A673 (cell line): ENCODE measurements around the gene SIMC1. TPM values are rescaled to one million over a fixed set of nuclear protein-coding genes. Genes with fewer than 3 reads are reported as not detected.

ENCODE experiments used
- BruUV-seq: library from RNA; stranded (reverse); fragments of 400-500 nt; replicated peaks from 2 replicates; lab custom pipeline; 2021; lab: Mats Ljungman, UMichigan
- CTCF ChIA-PET: fragments of 300-600 bp; sonication (Branson Sonifier 250); formaldehyde crosslinking; loops from one replicate; lab custom pipeline; 2022; ENCODE audit warnings: antibody characterized with exemption; lab: Charles Lee
- POLR2A ChIA-PET: fragments of 300-600 bp; sonication (Branson Sonifier 250); formaldehyde crosslinking; loops from one replicate; lab custom pipeline; 2022; ENCODE audit warnings: antibody characterized with exemption; ENCODE audit not compliant: low non-redundant PET; lab: Charles Lee
- DNase-seq: peaks from one replicate; pipeline ENCODE4 v3.0.0-alpha.2; 2015; ENCODE audit warnings: low spot score
- H3K27ac ChIP-seq: fragments of 200-600 bp; sonication (generic); 2 replicates; pipeline ENCODE4 v1.5.1; 2016; ENCODE audit warnings: mixed run types, low read depth, mild to moderate bottlenecking, mixed read lengths, antibody characterized with exemption, low read length; ENCODE audit not compliant: poor library complexity, severe bottlenecking
- H3K27me3 ChIP-seq: fragments of 200-600 bp; sonication (generic); replicated peaks from 2 replicates; pipeline ENCODE4 v1.6.1; 2017; ENCODE audit warnings: mixed run types, low read depth, mild to moderate bottlenecking, mixed read lengths, antibody characterized with exemption, low read length; ENCODE audit not compliant: insufficient read depth, poor library complexity
- H3K36me3 ChIP-seq: fragments of 200-600 bp; sonication (generic); 2 replicates; pipeline ENCODE4 v1.6.1; 2016; ENCODE audit warnings: mixed run types, mild to moderate bottlenecking, mixed read lengths, antibody characterized with exemption, low read length; ENCODE audit not compliant: insufficient read depth, poor library complexity, severe bottlenecking
- H3K4me1 ChIP-seq: fragments of 200-600 bp; sonication (generic); 2 replicates; pipeline ENCODE4 v1.6.1; 2017; ENCODE audit warnings: mixed run types, mild to moderate bottlenecking, mixed read lengths, antibody characterized with exemption, low read length; ENCODE audit not compliant: insufficient read depth, poor library complexity, severe bottlenecking
- H3K4me3 ChIP-seq: fragments of 200-600 bp; sonication (generic); 2 replicates; pipeline ENCODE4 v1.5.1; 2016; ENCODE audit warnings: low read depth, mixed run types, mild to moderate bottlenecking, mixed read lengths, low read length; ENCODE audit not compliant: poor library complexity, severe bottlenecking
- H3K9me3 ChIP-seq: fragments of 200-600 bp; sonication (generic); 2 replicates; pipeline ENCODE4 v1.6.1; 2016; ENCODE audit warnings: mixed run types, low read depth, mild to moderate bottlenecking, mixed read lengths, antibody characterized with exemption, low read length; ENCODE audit not compliant: poor library complexity, severe bottlenecking
- CTCF ChIP-seq: fragments of 300-800, 200-600 bp; sonication (generic); conservative IDR thresholded peaks from 2 replicates; pipeline ENCODE4 v1.5.1; 2017; ENCODE audit warnings: low read depth, mild to moderate bottlenecking, antibody characterized with exemption, low read length, moderate library complexity, mixed read lengths
- EZH2 ChIP-seq: fragments of 200-600 bp; sonication (generic); IDR thresholded peaks from 2 replicates; pipeline ENCODE4 v1.6.1; 2017; ENCODE audit warnings: borderline replicate concordance, low read depth, mild to moderate bottlenecking, mixed read lengths, antibody characterized with exemption, low read length; ENCODE audit not compliant: poor library complexity, severe bottlenecking
- intact Hi-C: fragments of 100-400 bp; cut with micrococcal nuclease; formaldehyde crosslinking; loops from one replicate; pipeline ENCODE4 v1.10.0; 2022; ENCODE audit not compliant: unreplicated experiment
- total RNA-seq: library from RNA; stranded (reverse); gene quantifications from 2 replicates; pipeline ENCODE4 v1.2.3, GENCODE V29; 2021

Gene SIMC1
- total RNA-seq, 1 experiment from 2014 or later, result 26.6 TPM

DNA sequence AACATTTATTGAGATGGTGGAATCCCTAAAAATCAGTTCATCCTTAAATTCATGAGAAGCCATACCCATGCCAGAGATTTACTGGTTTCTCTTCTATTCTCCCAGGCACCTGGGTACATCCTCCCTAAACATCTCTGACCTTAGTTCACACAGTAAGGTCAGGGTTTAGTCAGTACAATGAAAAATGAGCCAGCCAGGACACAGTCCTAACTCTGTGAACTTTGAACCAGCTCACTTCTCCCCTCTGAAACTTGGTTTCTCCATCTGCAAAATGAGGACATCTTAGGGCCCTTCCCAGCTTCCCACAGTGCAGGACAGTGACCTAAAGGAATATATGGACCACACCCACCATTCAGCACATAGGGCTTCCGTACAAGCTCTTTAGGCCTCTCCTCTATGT lies 148.3 kb downstream of the SIMC1 start:
- peaks cover 44% of the 10 kb centered on the region for H3K36me3 ChIP-seq
- POLR2A ChIA-PET, result no interaction called here

DNA sequence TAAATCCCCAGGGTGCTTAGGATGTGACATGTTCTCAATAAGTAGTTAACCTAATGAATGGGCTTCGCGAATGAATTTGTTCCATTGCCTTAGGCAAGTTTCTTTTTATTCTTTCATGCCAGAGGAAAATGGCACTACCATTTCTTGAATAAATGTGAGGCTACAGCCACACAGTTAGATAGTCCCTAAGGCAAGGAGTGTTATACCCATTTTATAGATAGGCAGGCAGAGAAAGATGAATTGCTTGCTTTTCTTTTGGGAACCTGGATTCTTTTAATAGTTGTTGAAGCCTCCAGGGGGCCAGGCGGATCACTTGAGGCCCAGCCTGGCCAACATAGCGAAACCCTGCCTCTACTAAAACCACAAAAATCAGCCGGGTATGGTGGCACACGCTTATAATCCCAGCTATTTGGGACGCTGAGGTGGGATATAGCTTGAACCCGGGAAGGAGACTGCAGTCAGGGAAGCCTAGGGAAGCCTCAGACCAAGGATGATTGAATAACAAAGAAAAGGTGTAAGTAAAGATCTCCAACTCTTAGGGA lies 149.2 kb downstream of the SIMC1 start:
- Histone ChIP-seq H3K36me3 (peaks cover 43% of the 10 kb centered on the region), H3K27ac (peak overlapping the region; percentile 99), H3K9me3 (no peaks in the 10 kb centered on the region), H3K4me3 (peak overlapping the region; percentile 95), H3K27me3 (no peaks in the 10 kb centered on the region), H3K4me1 (peaks cover 13% of the 10 kb centered on the region)
- no peak for DNase-seq
- no peak for TF ChIP-seq EZH2
- no peak for TF ChIP-seq CTCF
- POLR2A ChIA-PET, result no interaction called here
- CTCF ChIA-PET, result no interaction called here
- no TSS peak for BruUV-seq
- intact Hi-C loops, result loop anchor here (5.0 kb wide), 1 partner anchor 150 kb away; the partner anchor contains the start of gene RNF44

More for the DNA sequence above, 148.3 kb downstream of the SIMC1 start:
- no peaks in the 10 kb centered on the region for H3K27me3 ChIP-seq
- BruUV-seq, result no TSS peak
- no peak for TF ChIP-seq EZH2
- TF ChIP-seq CTCF, result no peak
- no peak overlapping the region for H3K27ac ChIP-seq
- H3K4me1 ChIP-seq, result peaks cover 13% of the 10 kb centered on the region
- no peak for DNase-seq
- intact Hi-C loops, result loop anchor here (5.0 kb wide), 1 partner anchor 151 kb away; the partner anchor contains the start of gene RNF44
- CTCF ChIA-PET, result no interaction called here
- peak overlapping the region; percentile 95 for H3K4me3 ChIP-seq
- no peaks in the 10 kb centered on the region for H3K9me3 ChIP-seq

DNA sequence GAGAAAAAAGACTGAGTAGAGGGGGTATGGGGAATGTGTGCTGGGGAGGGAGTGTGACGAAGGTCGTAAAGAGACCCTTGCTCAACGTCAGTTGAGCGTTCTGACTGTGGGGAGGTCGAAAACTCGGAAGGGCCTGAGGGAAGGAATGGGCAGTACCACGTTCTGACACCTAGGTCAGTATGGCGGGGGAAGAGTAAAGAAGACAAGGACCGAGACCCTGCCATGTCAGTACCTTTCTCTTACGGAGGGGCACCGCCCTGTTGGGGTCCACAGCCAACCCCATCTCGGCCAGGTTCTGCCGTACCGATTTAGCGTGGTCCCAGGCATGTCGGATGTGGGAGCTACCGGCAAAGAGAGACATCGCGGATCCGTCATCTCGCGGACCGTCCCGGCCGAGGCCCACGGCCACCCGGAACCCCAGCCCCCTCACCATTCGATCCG lies 149.8 kb downstream of the SIMC1 start:
- POLR2A ChIA-PET, result no interaction called here
- Histone ChIP-seq H3K9me3 (no peaks in the 10 kb centered on the region), H3K4me3 (peak overlapping the region; percentile 95), H3K27ac (peak overlapping the region; percentile 99), H3K4me1 (peaks cover 13% of the 10 kb centered on the region), H3K27me3 (no peaks in the 10 kb centered on the region), H3K36me3 (peaks cover 37% of the 10 kb centered on the region)
- CTCF ChIA-PET, result no interaction called here
- TSS peak; percentile 47 for BruUV-seq
- peak; percentile 24 for DNase-seq
- TF ChIP-seq EZH2, result no peak
- TF ChIP-seq CTCF, result no peak
- intact Hi-C loops, result loop anchor here (5.0 kb wide), 1 partner anchor 149 kb away; the partner anchor contains the start of gene RNF44
